ENCODE measurements around the gene NEK11.

NEK11 gene

DNA sequence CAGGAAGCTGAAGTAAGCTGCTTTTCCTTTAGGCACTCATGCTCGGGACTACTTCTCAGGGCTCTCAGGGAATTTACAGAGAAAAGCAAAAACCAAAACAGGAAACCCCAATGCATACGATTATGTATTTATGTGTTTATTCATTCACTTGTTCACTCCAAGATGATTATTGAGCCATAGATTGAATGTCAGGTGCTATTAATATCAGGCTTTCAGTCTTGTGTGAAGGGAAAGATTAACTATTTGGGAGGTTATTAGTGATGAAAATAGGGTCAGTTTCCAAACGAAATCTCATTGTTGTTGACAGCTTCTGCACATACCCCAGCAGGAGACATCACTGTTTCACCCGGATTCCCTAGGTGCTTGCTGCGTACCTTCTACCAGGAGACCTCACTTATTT, 135.8 kb downstream of the NEK11 start:
- Histone ChIP-seq H3K36me3 (ENCODE audit: control insufficient read depth in 5 of 5, insufficient read depth in 5 of 5, low read length in 5 of 5) (peaks cover 0 to 5% (median 0%) of the 10 kb centered on the region in 5 donors), H3K4me1 (ENCODE audit: control insufficient read depth in 5 of 5, insufficient read depth in 5 of 5, low read length in 5 of 5) (peaks cover 0 to 2% (median 0%) of the 10 kb centered on the region in 5 donors), H3K9ac (ENCODE audit: low read length in 5 of 5) (no peak overlapping the region), H3K27ac (ENCODE audit: low read depth, low read length) (no peak overlapping the region), H3K27me3 (ENCODE audit: control insufficient read depth in 5 of 5, insufficient read depth in 4 of 5, low read length in 5 of 5) (no peaks in the 10 kb centered on the region), H3K9me3 (ENCODE audit: control insufficient read depth in 5 of 5, low read length in 5 of 5) (no peaks in the 10 kb centered on the region), H3K4me3 (ENCODE audit: low read depth in 1 of 5, low read length in 5 of 5) (no peak overlapping the region)

DNA sequence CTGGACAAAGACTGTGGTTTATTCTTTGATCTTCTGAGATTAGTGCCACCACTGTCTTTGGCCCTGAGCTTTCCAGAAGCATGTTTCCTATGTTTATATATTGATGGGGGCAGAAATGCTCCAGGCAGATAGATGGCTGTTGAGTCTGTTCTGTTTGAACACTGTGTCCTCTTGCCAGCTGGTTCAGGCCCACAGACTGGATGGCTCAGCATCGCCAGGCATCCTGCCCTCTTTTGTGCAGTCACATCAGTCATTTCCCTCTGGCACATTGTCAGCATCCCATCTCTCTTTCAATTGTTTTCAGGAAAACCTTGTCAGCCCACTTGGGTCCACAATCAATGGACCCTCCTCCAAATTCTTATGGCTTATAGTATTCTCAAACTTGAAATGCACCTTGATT, 141.2 kb downstream of the NEK11 start:
- Histone ChIP-seq H3K36me3 (ENCODE audit: control insufficient read depth in 5 of 5, insufficient read depth in 5 of 5, low read length in 5 of 5) (peaks cover 0 to 11% (median 0%) of the 10 kb centered on the region in 5 donors), H3K27me3 (ENCODE audit: control insufficient read depth in 5 of 5, insufficient read depth in 4 of 5, low read length in 5 of 5) (no peaks in the 10 kb centered on the region), H3K9me3 (ENCODE audit: control insufficient read depth in 5 of 5, low read length in 5 of 5) (no peaks in the 10 kb centered on the region), H3K4me3 (ENCODE audit: low read depth in 1 of 5, low read length in 5 of 5) (no peak overlapping the region), H3K27ac (ENCODE audit: low read depth, low read length) (no peak overlapping the region), H3K4me1 (ENCODE audit: control insufficient read depth in 5 of 5, insufficient read depth in 5 of 5, low read length in 5 of 5) (no peaks in the 10 kb centered on the region), H3K9ac (ENCODE audit: low read length in 5 of 5) (no peak overlapping the region)

- no peaks in the 10 kb centered on the region for H3K4me1 ChIP-seq (ENCODE audit: control insufficient read depth in 5 of 5, insufficient read depth in 5 of 5, low read length in 5 of 5)
- H3K27ac ChIP-seq (ENCODE audit: low read depth, low read length) = no peak overlapping the region
Measured at GRCh38 chr3:131169331-131169730, 142.7 kb downstream of the NEK11 start.

GRCh38 chr3:131172502-131173200, 146.0 kb downstream of the NEK11 start:
- Histone ChIP-seq H3K4me1 (ENCODE audit: control insufficient read depth in 5 of 5, insufficient read depth in 5 of 5, low read length in 5 of 5) (no peaks in the 10 kb centered on the region), H3K9ac (ENCODE audit: low read length in 5 of 5) (no peak overlapping the region), H3K4me3 (ENCODE audit: low read depth in 1 of 5, low read length in 5 of 5) (no peak overlapping the region), H3K9me3 (ENCODE audit: control insufficient read depth in 5 of 5, low read length in 5 of 5) (no peaks in the 10 kb centered on the region), H3K27me3 (ENCODE audit: control insufficient read depth in 5 of 5, insufficient read depth in 4 of 5, low read length in 5 of 5) (no peaks in the 10 kb centered on the region), H3K36me3 (ENCODE audit: control insufficient read depth in 5 of 5, insufficient read depth in 5 of 5, low read length in 5 of 5) (peaks cover 0 to 16% (median 0%) of the 10 kb centered on the region in 5 donors), H3K27ac (ENCODE audit: low read depth, low read length) (no peak overlapping the region)

More at GRCh38 chr3:131169331-131169730, 142.7 kb downstream of the NEK11 start:
- H3K36me3 ChIP-seq (ENCODE audit: control insufficient read depth in 5 of 5, insufficient read depth in 5 of 5, low read length in 5 of 5) = peaks cover 0 to 11% (median 0%) of the 10 kb centered on the region in 5 donors
- H3K4me3 ChIP-seq (ENCODE audit: low read depth in 1 of 5, low read length in 5 of 5) = no peak overlapping the region
- H3K27me3 ChIP-seq (ENCODE audit: control insufficient read depth in 5 of 5, insufficient read depth in 4 of 5, low read length in 5 of 5) = no peaks in the 10 kb centered on the region
- H3K9me3 ChIP-seq (ENCODE audit: control insufficient read depth in 5 of 5, low read length in 5 of 5) = no peaks in the 10 kb centered on the region
- no peak overlapping the region for H3K9ac ChIP-seq (ENCODE audit: low read length in 5 of 5)

DNA sequence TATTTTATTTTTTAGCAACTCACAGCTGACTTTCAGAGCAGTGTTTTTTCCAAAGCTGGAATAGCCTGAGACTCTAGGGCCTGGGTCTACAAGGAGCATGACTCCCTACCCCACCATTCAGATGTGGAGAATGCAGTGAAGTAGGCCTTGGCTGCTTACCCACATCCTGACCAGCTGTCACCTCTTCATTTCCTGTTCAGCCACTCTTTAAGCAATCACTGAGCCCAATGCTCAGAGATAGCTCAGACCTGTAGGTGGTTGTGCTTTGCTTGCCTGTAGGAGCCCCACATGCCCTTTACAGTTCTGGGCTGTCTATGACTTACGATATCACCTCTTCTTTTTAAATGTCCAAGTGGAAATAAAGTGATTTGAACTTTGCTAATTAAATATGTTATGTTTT, 148.1 kb downstream of the NEK11 start:
- peaks cover 0 to 16% (median 0%) of the 10 kb centered on the region in 5 donors for H3K36me3 ChIP-seq (ENCODE audit: control insufficient read depth in 5 of 5, insufficient read depth in 5 of 5, low read length in 5 of 5)
- H3K27me3 ChIP-seq (ENCODE audit: control insufficient read depth in 5 of 5, insufficient read depth in 4 of 5, low read length in 5 of 5) = no peaks in the 10 kb centered on the region
- no peak overlapping the region for H3K4me3 ChIP-seq (ENCODE audit: low read depth in 1 of 5, low read length in 5 of 5)
- H3K4me1 ChIP-seq (ENCODE audit: control insufficient read depth in 5 of 5, insufficient read depth in 5 of 5, low read length in 5 of 5) = no peaks in the 10 kb centered on the region
- peaks cover 0 to 3% (median 0%) of the 10 kb centered on the region in 5 donors for H3K9me3 ChIP-seq (ENCODE audit: control insufficient read depth in 5 of 5, low read length in 5 of 5)
- H3K27ac ChIP-seq (ENCODE audit: low read depth, low read length) = no peak overlapping the region
- H3K9ac ChIP-seq (ENCODE audit: low read length in 5 of 5) = no peak overlapping the region

GRCh38 chr3:131178710-131179375, 152.2 kb downstream of the NEK11 start:
- H3K9me3 ChIP-seq (ENCODE audit: control insufficient read depth in 5 of 5, low read length in 5 of 5) = peaks cover 0 to 3% (median 0%) of the 10 kb centered on the region in 5 donors
- H3K27ac ChIP-seq (ENCODE audit: low read depth, low read length) = no peak overlapping the region
- no peak overlapping the region for H3K9ac ChIP-seq (ENCODE audit: low read length in 5 of 5)
- no peak overlapping the region for H3K4me3 ChIP-seq (ENCODE audit: low read depth in 1 of 5, low read length in 5 of 5)
- no peaks in the 10 kb centered on the region for H3K27me3 ChIP-seq (ENCODE audit: control insufficient read depth in 5 of 5, insufficient read depth in 4 of 5, low read length in 5 of 5)
- H3K36me3 ChIP-seq (ENCODE audit: control insufficient read depth in 5 of 5, insufficient read depth in 5 of 5, low read length in 5 of 5) = peaks cover 0 to 16% (median 0%) of the 10 kb centered on the region in 5 donors
- H3K4me1 ChIP-seq (ENCODE audit: control insufficient read depth in 5 of 5, insufficient read depth in 5 of 5, low read length in 5 of 5) = no peaks in the 10 kb centered on the region

- H3K27ac ChIP-seq (ENCODE audit: low read depth, low read length) = no peak overlapping the region
- no peaks in the 10 kb centered on the region for H3K27me3 ChIP-seq (ENCODE audit: control insufficient read depth in 5 of 5, insufficient read depth in 4 of 5, low read length in 5 of 5)
- no peak overlapping the region for H3K4me3 ChIP-seq (ENCODE audit: low read depth in 1 of 5, low read length in 5 of 5)
- no peak overlapping the region for H3K9ac ChIP-seq (ENCODE audit: low read length in 5 of 5)
- peaks cover 0 to 6% (median 0%) of the 10 kb centered on the region in 5 donors for H3K36me3 ChIP-seq (ENCODE audit: control insufficient read depth in 5 of 5, insufficient read depth in 5 of 5, low read length in 5 of 5)
- peaks cover 0 to 2% (median 0%) of the 10 kb centered on the region in 5 donors for H3K9me3 ChIP-seq (ENCODE audit: control insufficient read depth in 5 of 5, low read length in 5 of 5)
- no peaks in the 10 kb centered on the region for H3K4me1 ChIP-seq (ENCODE audit: control insufficient read depth in 5 of 5, insufficient read depth in 5 of 5, low read length in 5 of 5)
Measured at GRCh38 chr3:131192701-131193100, 166.0 kb downstream of the NEK11 start.

DNA sequence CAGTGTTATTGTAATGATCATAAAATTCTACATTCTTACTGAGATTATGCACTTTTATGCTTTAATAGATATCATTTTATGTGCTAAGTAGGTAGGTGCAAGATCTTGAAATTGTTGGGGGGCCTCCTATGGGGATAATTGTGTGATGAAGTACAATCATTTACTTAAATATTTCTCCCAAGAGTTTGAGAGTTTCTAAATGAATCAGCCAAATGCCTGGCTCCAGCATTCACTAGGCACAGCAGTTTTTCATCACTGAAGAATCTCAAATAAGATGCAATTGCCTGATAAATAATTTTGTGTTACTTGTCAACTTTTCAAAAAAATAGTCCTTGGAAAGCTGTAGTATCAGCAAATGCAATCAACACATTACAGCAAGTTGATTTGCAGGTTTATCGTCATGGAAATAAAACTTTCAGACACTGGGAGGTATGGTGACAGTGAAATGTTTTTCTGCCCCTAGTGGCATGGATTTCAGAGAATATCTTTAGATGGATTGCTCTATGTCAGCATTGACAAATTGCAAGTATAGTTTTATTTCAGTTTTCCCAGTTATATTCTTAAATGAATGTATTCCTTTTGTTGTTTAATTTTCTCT, 167.1 kb downstream of the NEK11 start:
- no peaks in the 10 kb centered on the region for H3K27me3 ChIP-seq (ENCODE audit: control insufficient read depth in 5 of 5, insufficient read depth in 4 of 5, low read length in 5 of 5)
- H3K9ac ChIP-seq (ENCODE audit: low read length in 5 of 5) = no peak overlapping the region
- H3K4me1 ChIP-seq (ENCODE audit: control insufficient read depth in 5 of 5, insufficient read depth in 5 of 5, low read length in 5 of 5) = no peaks in the 10 kb centered on the region
- H3K9me3 ChIP-seq (ENCODE audit: control insufficient read depth in 5 of 5, low read length in 5 of 5) = peaks cover 0 to 2% (median 0%) of the 10 kb centered on the region in 5 donors
- no peak overlapping the region for H3K27ac ChIP-seq (ENCODE audit: low read depth, low read length)
- peaks cover 0 to 3% (median 0%) of the 10 kb centered on the region in 5 donors for H3K36me3 ChIP-seq (ENCODE audit: control insufficient read depth in 5 of 5, insufficient read depth in 5 of 5, low read length in 5 of 5)
- no peak overlapping the region for H3K4me3 ChIP-seq (ENCODE audit: low read depth in 1 of 5, low read length in 5 of 5)

DNA sequence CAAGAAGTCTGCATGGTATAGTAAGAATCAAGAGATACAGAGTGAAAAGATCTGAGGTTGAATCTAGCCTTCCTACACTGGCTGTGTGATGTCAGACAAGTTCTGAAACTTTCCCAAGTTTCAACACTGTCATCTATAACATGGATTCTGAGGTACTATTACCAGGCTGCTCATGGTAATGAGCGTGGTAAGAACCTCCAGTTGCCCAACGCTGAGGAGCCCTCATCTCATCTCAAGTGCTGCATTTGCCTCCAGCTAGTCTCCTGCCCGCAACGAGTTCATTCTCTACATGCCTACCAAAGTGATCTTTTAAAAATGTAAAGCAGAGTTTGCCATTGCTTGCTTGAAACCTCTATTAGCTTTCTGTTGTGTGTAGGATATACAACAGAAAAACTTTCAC, 168.1 kb downstream of the NEK11 start:
- H3K4me3 ChIP-seq (ENCODE audit: low read depth in 1 of 5, low read length in 5 of 5) = no peak overlapping the region

GRCh38 chr3:131200636-131201199, 174.0 kb downstream of the NEK11 start:
- no peak overlapping the region for H3K4me3 ChIP-seq (ENCODE audit: low read depth in 1 of 5, low read length in 5 of 5)

More for the DNA sequence above, 168.1 kb downstream of the NEK11 start:
- peaks cover 0 to 3% (median 0%) of the 10 kb centered on the region in 5 donors for H3K36me3 ChIP-seq (ENCODE audit: control insufficient read depth in 5 of 5, insufficient read depth in 5 of 5, low read length in 5 of 5)
- no peaks in the 10 kb centered on the region for H3K27me3 ChIP-seq (ENCODE audit: control insufficient read depth in 5 of 5, insufficient read depth in 4 of 5, low read length in 5 of 5)
- no peak overlapping the region for H3K9ac ChIP-seq (ENCODE audit: low read length in 5 of 5)
- no peak overlapping the region for H3K27ac ChIP-seq (ENCODE audit: low read depth, low read length)
- H3K9me3 ChIP-seq (ENCODE audit: control insufficient read depth in 5 of 5, low read length in 5 of 5) = peaks cover 0 to 2% (median 0%) of the 10 kb centered on the region in 5 donors
- no peaks in the 10 kb centered on the region for H3K4me1 ChIP-seq (ENCODE audit: control insufficient read depth in 5 of 5, insufficient read depth in 5 of 5, low read length in 5 of 5)

More at GRCh38 chr3:131200636-131201199, 174.0 kb downstream of the NEK11 start:
- no peak overlapping the region for H3K9ac ChIP-seq (ENCODE audit: low read length in 5 of 5)
- peaks cover 0 to 10% (median 0%) of the 10 kb centered on the region in 5 donors for H3K9me3 ChIP-seq (ENCODE audit: control insufficient read depth in 5 of 5, low read length in 5 of 5)
- H3K36me3 ChIP-seq (ENCODE audit: control insufficient read depth in 5 of 5, insufficient read depth in 5 of 5, low read length in 5 of 5) = peaks cover 0 to 2% (median 0%) of the 10 kb centered on the region in 5 donors
- no peak overlapping the region for H3K27ac ChIP-seq (ENCODE audit: low read depth, low read length)
- H3K27me3 ChIP-seq (ENCODE audit: control insufficient read depth in 5 of 5, insufficient read depth in 4 of 5, low read length in 5 of 5) = no peaks in the 10 kb centered on the region
- H3K4me1 ChIP-seq (ENCODE audit: control insufficient read depth in 5 of 5, insufficient read depth in 5 of 5, low read length in 5 of 5) = no peaks in the 10 kb centered on the region
